ENCODE results near the gene POLR3C. TPM values are rescaled to one million over a fixed set of nuclear protein-coding genes. Genes with fewer than 3 reads are reported as not detected.

POLR3C gene
- total and polyA plus RNA-seq, 7 experiments from 2014 or later: 22.0 to 48.9 (median 41.5) TPM

DNA sequence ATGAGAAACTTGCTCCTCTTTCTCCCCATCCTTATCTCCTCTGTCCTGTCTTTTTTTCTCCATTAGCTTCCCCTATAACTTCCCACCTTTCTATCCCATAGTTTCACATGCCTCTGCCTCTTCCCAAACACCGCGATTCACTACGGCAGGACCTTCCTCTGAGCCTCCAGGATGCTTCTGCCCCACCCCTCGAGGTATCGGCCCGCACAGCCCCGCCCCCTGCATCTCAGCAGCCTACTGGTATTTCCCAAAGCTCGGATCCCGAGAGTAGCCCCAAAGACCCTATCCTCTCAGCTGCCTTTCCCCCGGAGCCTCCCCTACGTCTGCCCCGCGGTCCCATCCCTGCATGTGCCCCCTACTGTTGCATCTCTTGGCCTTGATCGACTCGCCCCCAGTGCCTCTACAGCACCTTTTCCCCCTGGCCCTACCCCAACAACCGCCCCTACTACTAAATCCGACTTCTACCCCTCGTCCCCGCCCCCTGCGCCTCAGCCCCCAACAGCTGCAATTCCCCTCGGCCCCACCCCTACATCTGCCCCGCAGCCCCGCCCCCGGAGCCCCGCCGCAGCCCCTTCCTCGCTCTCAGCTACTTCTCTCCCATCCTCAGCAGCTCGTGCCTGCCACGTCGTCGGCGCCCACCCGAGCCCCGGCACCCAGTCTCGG lies 34.4 kb downstream of the POLR3C start:
- peak overlapping the region; percentile 96 to 99 (median 98) for H3K4me3 Mint-ChIP-seq
- Histone ChIP-seq H3K9me3 (ENCODE audit: control insufficient read depth in 2 of 3, low read length in 3 of 3) (no peaks in the 10 kb centered on the region), H3K36me3 (ENCODE audit: control insufficient read depth in 2 of 3, insufficient read depth in 3 of 3, low read length in 3 of 3) (peaks cover 0 to 37% (median 0%) of the 10 kb centered on the region in 3 experiments), H3K27me3 (ENCODE audit: control insufficient read depth in 2 of 2, insufficient read depth in 2 of 2, low read length in 2 of 2) (no peaks in the 10 kb centered on the region), H3K27ac (ENCODE audit: low read depth, low read length) (peak overlapping the region; percentile 80), H3K4me1 (ENCODE audit: control insufficient read depth in 2 of 2, insufficient read depth in 2 of 2, low read length in 2 of 2) (peaks cover 7 to 10% of the 10 kb centered on the region in 2 donors), H3K4me3 (ENCODE audit: low read length) (peak overlapping the region; percentile 88)
- ATAC-seq (peak; percentile 61), DNase-seq (peak in 6 of 9 donors; percentile 19 to 75 (median 25))
- H3K9me3 Mint-ChIP-seq: no peaks in the 10 kb centered on the region
- H3K36me3 Mint-ChIP-seq: peaks cover 0 to 23% (median 4%) of the 10 kb centered on the region in 5 donors
- H3K27me3 Mint-ChIP-seq: peaks cover 0 to 5% (median 0%) of the 10 kb centered on the region in 5 donors
- peak overlapping the region; percentile 84 to 96 (median 91) for H3K27ac Mint-ChIP-seq
- intact Hi-C loops (cut with micrococcal nuclease): loop anchor here (1.0 to 2.0 kb wide), 4 partner anchors 13 to 68 kb away; partner anchors contain the start of genes RBM8A (in 2 of the 2) and NUDT17 (in 1 of the 2)
- ChIA-PET CTCF (interaction anchor here (0.6 to 4.3 kb wide), 7 partner anchors 10 to 107 kb away, joined by 3 to 81 read pairs (median 5); partner anchors contain the start of genes ITGA10 and NUDT17), POLR2A (interaction anchor here (0.6 to 4.7 kb wide), 24 partner anchors 9 to 181 kb away, joined by 3 to 49 read pairs (median 4); partner anchors contain the start of genes ANKRD34A, LIX1L, NUDT17 and PEX11B)
- peaks cover 10 to 22% (median 12%) of the 10 kb centered on the region in 7 donors for H3K4me1 Mint-ChIP-seq

DNA sequence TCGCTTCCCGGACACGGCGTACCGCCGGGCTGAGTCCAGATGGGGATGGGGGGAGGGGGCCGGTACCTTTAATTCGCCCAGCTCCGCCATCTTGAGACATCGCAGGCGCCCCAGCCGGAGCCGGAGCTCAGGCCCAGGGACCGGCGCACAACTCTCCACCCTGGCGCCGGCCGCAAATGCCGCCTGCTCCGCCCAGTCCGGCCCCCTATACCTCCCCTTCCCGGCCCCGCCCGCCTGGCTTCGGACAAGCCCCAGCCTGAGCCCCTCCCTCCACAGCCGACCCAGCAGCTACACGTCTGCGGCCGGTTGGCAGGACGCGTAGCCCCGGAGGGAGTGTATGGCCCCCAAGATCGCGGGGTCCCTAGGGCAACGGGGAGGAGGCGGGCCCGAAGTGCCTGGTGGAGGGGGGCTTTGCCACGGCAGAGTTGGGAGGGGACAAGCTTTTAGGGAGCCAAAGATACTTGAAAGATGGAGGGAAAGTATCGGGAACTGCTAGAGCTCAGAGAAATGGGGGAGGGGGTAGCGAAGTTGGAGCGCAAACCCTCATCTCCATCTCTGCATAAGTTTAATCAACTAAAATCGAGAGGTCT lies 35.0 kb downstream of the POLR3C start, which contains the start of gene PIAS3:
Gene PIAS3, minus strand, starts transcription at position 181 of the 590 bp plus-strand sequence. Its CDS starts 91 bp downstream, at position 90.
- Histone ChIP-seq H3K27me3 (ENCODE audit: control insufficient read depth in 2 of 2, insufficient read depth in 2 of 2, low read length in 2 of 2) (no peaks in the 10 kb centered on the region), H3K9me3 (ENCODE audit: control insufficient read depth in 2 of 3, low read length in 3 of 3) (no peaks in the 10 kb centered on the region), H3K27ac (ENCODE audit: low read depth, low read length) (peak within 1 kb of the TSS; percentile 80), H3K36me3 (ENCODE audit: control insufficient read depth in 2 of 3, insufficient read depth in 3 of 3, low read length in 3 of 3) (peaks cover 0 to 31% (median 0%) of the 10 kb centered on the region in 3 experiments), H3K4me1 (ENCODE audit: control insufficient read depth in 2 of 2, insufficient read depth in 2 of 2, low read length in 2 of 2) (peaks cover 7 to 10% of the 10 kb centered on the region in 2 donors), H3K4me3 (ENCODE audit: low read length) (peak within 1 kb of the TSS; percentile 88)
- peak; percentile 93 for ATAC-seq
- Mint-ChIP-seq H3K4me3 (peak within 1 kb of the TSS; percentile 96 to 99 (median 98)), H3K27ac (peak within 1 kb of the TSS; percentile 84 to 96 (median 91)), H3K4me1 (peaks cover 10 to 22% (median 12%) of the 10 kb centered on the region in 7 donors), H3K27me3 (peaks cover 0 to 11% (median 0%) of the 10 kb centered on the region in 5 donors), H3K36me3 (peaks cover 0 to 19% (median 4%) of the 10 kb centered on the region in 5 donors), H3K9me3 (no peaks in the 10 kb centered on the region)
- peak; percentile 67 to 93 (median 77) for DNase-seq
- intact Hi-C loops (cut with micrococcal nuclease): loop anchor here (1.0 to 2.0 kb wide), 10 partner anchors 14 to 176 kb away; partner anchors contain the start of genes NUDT17 (in 2 of the 2), PEX11B (in 2 of the 2), POLR3C (in 2 of the 2) and RBM8A (in 2 of the 2)
- ChIA-PET CTCF (interaction anchor here (0.6 to 4.3 kb wide), 9 partner anchors 10 to 177 kb away, joined by 3 to 81 read pairs (median 5); partner anchors contain the start of genes ITGA10, LIX1L and NUDT17), POLR2A (interaction anchor here (0.6 to 4.7 kb wide), 32 partner anchors 9 to 180 kb away, joined by 3 to 49 read pairs (median 4); partner anchors contain the start of genes ANKRD34A, ANKRD35, LIX1L and NUDT17)

DNA sequence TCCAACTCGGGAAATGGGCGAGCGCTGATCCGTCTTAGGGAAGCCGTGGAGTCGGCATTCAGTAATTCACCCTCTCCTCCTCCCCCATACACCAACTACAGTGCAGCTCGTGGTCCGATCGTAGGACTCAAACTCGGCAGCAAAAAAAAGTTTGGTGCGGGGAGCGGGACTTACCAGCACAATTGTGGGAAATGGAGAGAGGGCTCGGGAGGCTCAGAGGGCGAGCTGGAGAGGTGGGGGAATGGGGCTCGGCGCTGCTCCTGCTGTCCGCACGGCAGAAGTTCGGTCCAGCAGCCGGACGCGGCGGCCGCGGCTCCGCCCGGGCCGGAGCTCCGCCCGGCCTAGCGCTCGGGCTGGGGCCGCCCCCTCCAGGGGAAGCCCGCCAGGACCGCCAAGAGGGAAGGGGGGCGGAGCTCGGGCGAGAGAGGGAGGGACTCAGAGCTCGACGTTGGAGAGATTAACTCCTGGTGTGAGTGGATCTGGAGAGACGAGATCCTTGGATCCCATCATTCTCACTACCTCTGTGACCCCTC lies 35.6 kb downstream of the POLR3C start:
- Mint-ChIP-seq H3K4me1 (peaks cover 10 to 22% (median 12%) of the 10 kb centered on the region in 7 donors), H3K27me3 (peaks cover 0 to 16% (median 0%) of the 10 kb centered on the region in 5 donors), H3K27ac (peak overlapping the region; percentile 84 to 96 (median 91)), H3K4me3 (peak overlapping the region; percentile 96 to 99 (median 98)), H3K9me3 (no peaks in the 10 kb centered on the region), H3K36me3 (peaks cover 0 to 16% (median 4%) of the 10 kb centered on the region in 5 donors)
- ATAC-seq (peak; percentile 77), DNase-seq (peak; percentile 39 to 88 (median 49))
- H3K27ac ChIP-seq (ENCODE audit: low read depth, low read length): peak overlapping the region; percentile 80
- no peaks in the 10 kb centered on the region for H3K9me3 ChIP-seq (ENCODE audit: control insufficient read depth in 2 of 3, low read length in 3 of 3)
- ChIA-PET POLR2A (interaction anchor here (0.7 to 4.7 kb wide), 25 partner anchors 9 to 178 kb away, joined by 3 to 49 read pairs (median 4); partner anchors contain the start of genes ANKRD34A, ANKRD35, LIX1L and NUDT17), CTCF (interaction anchor here (0.7 to 4.3 kb wide), 9 partner anchors 9 to 176 kb away, joined by 3 to 81 read pairs (median 5); partner anchors contain the start of genes LIX1L and NUDT17)
- no peaks in the 10 kb centered on the region for H3K27me3 ChIP-seq (ENCODE audit: control insufficient read depth in 2 of 2, insufficient read depth in 2 of 2, low read length in 2 of 2)
- peaks cover 7 to 10% of the 10 kb centered on the region in 2 donors for H3K4me1 ChIP-seq (ENCODE audit: control insufficient read depth in 2 of 2, insufficient read depth in 2 of 2, low read length in 2 of 2)
- peaks cover 0 to 25% (median 0%) of the 10 kb centered on the region in 3 experiments for H3K36me3 ChIP-seq (ENCODE audit: control insufficient read depth in 2 of 3, insufficient read depth in 3 of 3, low read length in 3 of 3)
- H3K4me3 ChIP-seq (ENCODE audit: low read length): peak overlapping the region; percentile 88
- intact Hi-C loops (cut with micrococcal nuclease): loop anchor here (1.0 to 2.0 kb wide), 10 partner anchors 13 to 176 kb away; partner anchors contain the start of genes PEX11B (in 2 of the 2), POLR3C (in 2 of the 2), RBM8A (in 2 of the 2) and RNF115 (in 2 of the 2)

GRCh38 chr1:145863282-145864018 lies 39.5 kb downstream of the POLR3C start:
- ATAC-seq: no peak
- POLR2A ChIA-PET: interaction anchor here (1.2 to 1.5 kb wide), 4 partner anchors 8 to 64 kb away, joined by 3 to 4 read pairs (median 3); partner anchors contain the start of genes PEX11B and RBM8A
- no peak overlapping the region for H3K27ac Mint-ChIP-seq
- H3K4me1 ChIP-seq (ENCODE audit: control insufficient read depth in 2 of 2, insufficient read depth in 2 of 2, low read length in 2 of 2): peaks cover 0 to 3% of the 10 kb centered on the region in 2 donors
- H3K27me3 ChIP-seq (ENCODE audit: control insufficient read depth in 2 of 2, insufficient read depth in 2 of 2, low read length in 2 of 2): no peaks in the 10 kb centered on the region
- H3K36me3 ChIP-seq (ENCODE audit: control insufficient read depth in 2 of 3, insufficient read depth in 3 of 3, low read length in 3 of 3): peaks cover 0 to 9% (median 0%) of the 10 kb centered on the region in 3 experiments
- H3K9me3 ChIP-seq (ENCODE audit: control insufficient read depth in 2 of 3, low read length in 3 of 3): no peaks in the 10 kb centered on the region
- H3K9me3 Mint-ChIP-seq: no peaks in the 10 kb centered on the region
- H3K36me3 Mint-ChIP-seq: peaks cover 0 to 3% (median 0%) of the 10 kb centered on the region in 5 donors
- DNase-seq: no peak
- H3K4me1 Mint-ChIP-seq: peaks cover 0 to 11% (median under 1%) of the 10 kb centered on the region in 7 donors
- intact Hi-C loops (cut with micrococcal nuclease): no loop called here
- peaks cover 0 to 33% (median 0%) of the 10 kb centered on the region in 5 donors for H3K27me3 Mint-ChIP-seq
- no peak overlapping the region for H3K27ac ChIP-seq (ENCODE audit: low read depth, low read length)
- H3K4me3 ChIP-seq (ENCODE audit: low read length): no peak overlapping the region
- CTCF ChIA-PET: no interaction called here
- no peak overlapping the region for H3K4me3 Mint-ChIP-seq

DNA sequence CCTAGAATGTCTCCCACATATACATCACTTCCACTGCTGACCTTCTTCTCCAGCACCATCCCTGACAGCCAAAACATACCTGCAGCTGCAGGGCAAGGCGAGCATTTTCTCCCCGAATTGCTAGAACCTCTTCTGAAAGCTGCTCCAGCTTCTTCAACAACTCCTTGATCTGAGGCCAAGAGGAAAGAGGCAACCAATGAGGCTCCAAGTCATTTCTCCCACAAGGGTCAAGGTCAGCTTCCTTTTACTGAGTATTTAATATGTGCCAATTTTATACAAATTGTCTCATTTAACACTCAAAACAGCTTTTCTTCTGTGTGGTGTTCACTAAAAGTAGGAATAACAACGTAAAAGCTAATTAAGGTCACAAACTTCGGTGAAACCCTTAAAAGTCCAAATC lies 44.2 kb downstream of the POLR3C start:
- no peak overlapping the region for H3K27ac ChIP-seq (ENCODE audit: low read depth, low read length)
- Mint-ChIP-seq H3K4me1 (peaks cover 15 to 18% (median 17%) of the 10 kb centered on the region in 7 donors), H3K27ac (no peak overlapping the region), H3K36me3 (peaks cover 0 to 3% (median 0%) of the 10 kb centered on the region in 5 donors), H3K4me3 (no peak overlapping the region), H3K9me3 (no peaks in the 10 kb centered on the region), H3K27me3 (peaks cover 0 to 38% (median 0%) of the 10 kb centered on the region in 5 donors)
- DNase-seq (no peak), ATAC-seq (no peak)
- H3K27me3 ChIP-seq (ENCODE audit: control insufficient read depth in 2 of 2, insufficient read depth in 2 of 2, low read length in 2 of 2): no peaks in the 10 kb centered on the region
- ChIA-PET POLR2A (interaction anchor here (0.6 to 0.9 kb wide), 2 partner anchors 9 to 93 kb away, joined by 3 to 5 read pairs; no protein-coding TSS in a partner anchor), CTCF (interaction anchor here (0.9 kb wide), 1 partner anchor 9 kb away, joined by 3 read pairs; the partner anchor contains the start of gene PIAS3)
- intact Hi-C loops (cut with micrococcal nuclease): no loop called here
- no peaks in the 10 kb centered on the region for H3K9me3 ChIP-seq (ENCODE audit: control insufficient read depth in 2 of 3, low read length in 3 of 3)
- no peak overlapping the region for H3K4me3 ChIP-seq (ENCODE audit: low read length)
- H3K4me1 ChIP-seq (ENCODE audit: control insufficient read depth in 2 of 2, insufficient read depth in 2 of 2, low read length in 2 of 2): peaks cover 5 to 6% of the 10 kb centered on the region in 2 donors
- H3K36me3 ChIP-seq (ENCODE audit: control insufficient read depth in 2 of 3, insufficient read depth in 3 of 3, low read length in 3 of 3): no peaks in the 10 kb centered on the region

All from naive thymus-derived CD4-positive, alpha-beta T cell (primary cell).